Activated CD4-positive, alpha-beta T cell treated with anti-CD3 and anti-CD28 coated beads, Interleukin-10, Interleukin-2, amounts not matched to agents 100 ng/mL and 50 ng/mL, durations not matched to agents 16 hours and 8 hours (primary cell): ENCODE measurements around the gene PTPRM.
"Not testable (repeated sequence)": the region's sequence is repeated elsewhere in the genome, so short reads cannot be mapped to it uniquely, and the experiment has no call there.

ENCODE experiments used
- DNase-seq: peaks from one replicate; pipeline ENCODE4 v3.0.0-alpha.2; 2020

PTPRM gene

DNA sequence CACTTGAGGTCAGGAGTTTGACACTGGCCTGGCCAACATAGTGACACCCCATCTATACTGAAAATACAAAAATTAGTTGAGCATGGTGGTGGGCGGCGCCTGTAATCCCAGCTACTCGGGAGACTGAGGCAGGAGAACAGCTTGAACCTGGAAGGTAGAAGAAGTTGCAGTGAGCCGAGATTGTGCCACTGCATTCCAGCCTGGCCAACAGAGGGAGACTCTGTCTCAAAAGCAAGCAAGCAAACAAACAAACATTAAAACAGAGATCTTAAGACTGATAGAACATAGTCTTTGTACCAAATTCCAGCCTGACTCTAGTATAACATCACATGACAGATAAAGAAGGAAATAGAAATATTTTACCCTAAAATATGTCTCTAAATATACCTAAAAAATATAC lies 168.1 kb downstream of the PTPRM start:
- DNase-seq, result no peak

GRCh38 chr18:7735626-7736175 lies 168.6 kb downstream of the PTPRM start:
- DNase-seq, result no peak

GRCh38 chr18:7736526-7736925 lies 169.4 kb downstream of the PTPRM start:
- DNase-seq, result not testable (repeated sequence)

DNA sequence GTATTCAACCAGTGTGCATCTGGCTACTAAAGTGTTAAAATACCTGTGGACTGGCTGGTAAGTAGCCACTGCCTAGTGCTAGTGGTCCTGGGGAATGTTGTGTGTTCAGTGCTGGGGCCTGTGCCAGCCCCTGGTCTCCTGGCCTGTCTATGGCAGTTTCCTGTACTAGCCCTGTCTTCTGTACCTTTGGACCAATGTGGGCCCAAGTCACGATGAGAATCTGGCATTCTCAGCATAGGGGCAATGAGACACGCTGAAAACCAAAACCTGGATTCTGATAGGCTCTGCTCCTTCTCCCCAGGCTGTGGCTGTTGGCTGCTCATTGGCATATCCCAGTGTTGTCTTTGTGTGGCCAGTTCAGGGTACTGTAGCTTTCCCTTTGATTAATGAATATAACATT lies 170.4 kb downstream of the PTPRM start:
- DNase-seq, result no peak

GRCh38 chr18:7740821-7741220 lies 173.7 kb downstream of the PTPRM start:
- no peak for DNase-seq

GRCh38 chr18:7741640-7742039 lies 174.5 kb downstream of the PTPRM start:
- DNase-seq, result no peak

GRCh38 chr18:7742224-7742623 lies 175.1 kb downstream of the PTPRM start:
- no peak for DNase-seq

DNA sequence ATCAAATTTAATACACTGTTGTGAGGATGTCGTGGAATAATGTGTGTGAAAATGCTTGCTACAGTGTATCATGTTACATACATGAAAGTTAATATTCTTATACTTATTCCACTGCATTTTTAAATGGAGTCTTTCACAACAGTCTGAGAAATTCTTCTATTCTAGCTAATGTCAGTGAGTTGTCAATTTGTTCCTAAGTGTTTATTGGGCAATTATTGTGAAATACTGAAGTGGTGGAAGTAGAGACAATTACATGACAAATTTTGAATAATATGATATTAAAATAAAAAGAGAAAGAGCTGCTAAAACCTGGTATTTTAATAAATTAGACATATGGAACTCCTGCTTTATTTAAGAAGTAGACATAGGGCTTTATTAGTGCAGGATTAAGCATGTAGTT lies 176.1 kb downstream of the PTPRM start:
- DNase-seq, result no peak

DNA sequence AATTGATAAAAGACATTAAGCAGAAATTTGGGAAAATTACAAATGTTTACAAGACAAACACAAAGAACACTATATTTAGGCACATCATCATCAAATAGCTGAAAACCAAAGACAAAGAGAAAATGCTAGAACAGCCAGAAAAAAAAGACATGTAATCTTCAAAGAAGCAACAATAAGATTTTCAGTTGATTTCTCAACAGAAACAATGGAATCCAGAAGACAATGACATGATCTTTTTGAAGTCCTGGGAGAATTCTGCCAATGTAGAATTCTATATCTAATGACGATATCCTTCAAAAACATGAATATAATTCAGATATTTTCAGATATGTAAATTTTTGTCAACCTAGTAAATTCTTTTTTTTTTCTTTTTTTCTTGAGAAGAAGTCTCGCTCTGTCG lies 179.0 kb downstream of the PTPRM start:
- no peak for DNase-seq

- DNase-seq, result no peak
These were observed 181.3 kb downstream of the PTPRM start for GRCh38 chr18:7748251-7749007.

- DNase-seq, result no peak
These were observed 181.9 kb downstream of the PTPRM start for GRCh38 chr18:7749008-7749405.

GRCh38 chr18:7749510-7749981 lies 182.4 kb downstream of the PTPRM start:
- DNase-seq, result no peak

DNA sequence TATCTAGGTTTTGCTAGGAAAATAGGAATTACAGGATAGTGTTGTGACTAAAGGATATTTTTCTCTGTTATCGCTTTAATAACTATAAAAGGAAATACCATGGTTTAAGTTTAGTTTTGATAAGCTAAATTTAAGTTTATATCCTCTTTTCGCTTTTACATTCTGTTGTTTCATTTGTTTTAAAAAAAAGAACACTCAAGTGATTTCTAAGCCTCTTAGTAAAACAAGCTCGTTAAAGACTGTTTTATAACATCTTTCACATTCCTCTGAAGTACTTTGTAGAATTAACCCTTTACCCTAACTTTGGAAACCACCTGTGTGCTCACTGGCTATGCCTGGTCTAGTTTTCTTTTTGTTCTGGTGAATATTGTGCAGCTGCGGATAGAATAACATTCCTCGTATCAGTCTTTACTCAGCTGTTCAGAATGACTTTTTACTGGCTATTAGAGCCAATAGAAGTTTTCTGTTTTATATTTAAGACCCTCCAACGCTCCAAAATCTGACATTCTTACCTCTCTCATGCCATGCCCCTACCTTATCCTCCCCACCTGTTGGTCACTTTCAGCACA lies 183.1 kb downstream of the PTPRM start:
- DNase-seq, result no peak

DNA sequence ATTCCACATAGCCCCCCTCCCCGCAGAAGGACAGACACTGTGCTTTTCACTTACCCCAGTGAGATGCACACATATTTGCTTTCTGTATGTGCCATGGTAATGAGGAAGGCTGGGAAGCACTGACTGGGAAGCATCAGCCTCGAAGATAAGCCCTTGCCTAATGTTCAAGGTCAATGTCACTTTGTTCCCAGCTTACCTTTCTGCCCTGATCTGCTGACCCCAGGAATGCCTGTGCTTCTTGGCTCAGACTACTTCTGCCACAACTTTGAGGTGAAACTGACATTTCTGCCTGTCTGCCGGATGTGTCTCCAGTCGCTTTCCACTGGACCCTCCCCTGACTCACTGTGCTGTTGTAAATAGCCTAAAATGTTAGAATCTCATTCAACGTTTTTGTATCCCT lies 183.8 kb downstream of the PTPRM start:
- DNase-seq, result no peak

DNA sequence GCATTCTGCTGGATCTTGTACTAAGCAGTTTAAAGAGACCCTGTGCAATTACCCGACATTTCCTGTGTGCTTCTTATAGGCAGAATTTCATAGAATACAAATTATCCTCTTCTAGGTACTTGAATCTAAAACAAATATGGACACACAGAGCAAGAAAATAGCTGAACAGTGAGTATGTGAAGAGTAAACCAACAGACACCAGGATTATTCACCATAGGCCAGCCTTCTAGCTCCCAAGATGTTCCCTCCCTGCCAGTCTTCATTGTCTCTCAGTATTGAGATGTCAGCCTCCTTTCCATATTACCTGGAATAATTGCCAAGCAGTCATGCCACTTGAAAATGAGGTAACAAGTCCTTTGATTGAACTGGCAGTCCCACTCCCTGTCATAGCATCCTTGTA lies 187.1 kb downstream of the PTPRM start:
- no peak for DNase-seq

GRCh38 chr18:7754725-7755181 lies 187.6 kb downstream of the PTPRM start:
- no peak for DNase-seq

GRCh38 chr18:7755753-7756475 lies 188.8 kb downstream of the PTPRM start:
- no peak for DNase-seq

DNA sequence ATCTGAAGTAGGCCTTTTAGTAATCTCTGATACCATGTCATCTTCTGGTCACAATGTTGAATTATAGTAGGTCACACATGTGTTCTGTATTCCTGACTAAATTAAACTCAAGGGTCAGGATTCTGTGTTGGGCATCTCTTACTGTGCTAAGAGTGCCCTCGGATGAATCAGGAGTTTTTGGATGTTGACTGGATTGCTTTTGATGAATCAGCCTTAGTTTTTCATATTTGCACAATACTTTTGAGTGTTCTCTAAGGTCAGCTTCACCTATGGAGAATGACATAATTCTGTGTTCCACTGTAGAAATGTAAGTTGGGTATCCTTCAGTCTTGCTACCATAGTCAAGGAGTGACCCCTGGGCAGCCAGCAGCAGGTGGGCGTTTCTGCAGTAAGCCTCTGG lies 190.1 kb downstream of the PTPRM start:
- no peak for DNase-seq

GRCh38 chr18:7758764-7759163 lies 191.6 kb downstream of the PTPRM start:
- no peak for DNase-seq

DNA sequence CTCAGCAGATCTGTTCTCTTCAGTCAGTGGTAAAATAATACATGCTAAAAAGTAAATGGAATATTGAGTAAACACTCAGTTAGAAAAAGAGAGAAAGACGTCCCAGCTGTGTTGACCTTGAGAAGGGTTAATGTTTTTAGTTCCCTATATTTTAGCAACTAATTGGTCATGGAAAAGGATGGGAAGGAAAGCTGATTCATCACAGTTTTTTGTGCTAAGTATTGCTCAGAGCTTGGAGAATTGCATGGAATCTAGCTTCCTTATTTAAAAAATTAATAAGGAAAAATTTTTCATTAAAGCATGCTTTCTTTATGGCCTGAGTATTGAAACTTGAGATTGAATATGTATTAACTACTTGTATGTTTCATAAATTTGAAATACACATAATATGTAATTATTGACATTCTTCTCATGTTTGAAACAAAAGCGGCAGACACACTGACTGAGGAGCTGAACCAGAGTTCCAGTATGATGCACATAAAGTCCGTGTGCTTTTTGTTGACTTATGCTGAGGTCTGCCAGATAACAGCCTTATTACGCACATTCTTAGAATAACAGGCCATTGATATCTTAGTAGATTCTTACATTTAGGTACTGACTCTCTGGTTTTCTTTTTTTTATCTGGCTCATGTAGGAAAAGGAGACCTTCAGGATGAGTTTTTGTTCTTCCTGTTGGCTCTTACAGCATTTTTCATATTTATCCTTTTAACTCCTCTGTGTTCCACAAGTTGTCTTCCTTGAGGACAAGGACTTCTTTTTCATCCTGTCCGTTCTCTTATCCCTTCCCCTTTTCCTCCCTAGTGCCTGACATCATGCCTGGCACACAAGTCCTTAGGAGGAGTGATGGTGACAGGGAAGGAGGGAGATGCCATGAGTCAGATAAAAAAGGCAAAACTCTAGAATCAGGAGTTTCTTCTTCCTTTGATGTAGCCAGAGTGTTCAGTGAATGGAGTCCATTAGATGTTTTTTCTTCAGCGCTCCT lies 194.1 kb downstream of the PTPRM start:
- DNase-seq, result no peak

GRCh38 chr18:7764405-7764804 lies 197.3 kb downstream of the PTPRM start:
- DNase-seq, result no peak

- DNase-seq, result no peak
These were observed 199.2 kb downstream of the PTPRM start for GRCh38 chr18:7766346-7766745.
